BLaER1 treated with 17β-estradiol and CSF1 and Interleukin-3, amounts not matched to agents 10 nM and 100 nM (cell line): ENCODE data around the gene ARID1B.

Experiments used
- H3K27ac ChIP-seq, 11 experiments: shearing (Covaris generic); formaldehyde crosslinking; 2 replicates each; pipeline ENCODE4 v1.8.1; 2022
- H3K27me3 ChIP-seq, 11 experiments: shearing (Covaris generic); formaldehyde crosslinking; 2 replicates each; pipeline ENCODE4 v1.8.1; 2022
- H3K36me3 ChIP-seq, 11 experiments: shearing (Covaris generic); formaldehyde crosslinking; 2 replicates each; pipeline ENCODE4 v1.8.1; 2022
- H3K4me1 ChIP-seq, 10 experiments: shearing (Covaris generic); formaldehyde crosslinking; 2 replicates each; pipeline ENCODE4 v1.8.1; 2022
- H3K4me2 ChIP-seq, 11 experiments: shearing (Covaris generic); formaldehyde crosslinking; 2 replicates each; pipeline ENCODE4 v1.8.1; 2022
- H3K4me3 ChIP-seq, 10 experiments: shearing (Covaris generic); formaldehyde crosslinking; 2 replicates each; pipeline ENCODE4 v1.8.1; 2022
- H3K9ac ChIP-seq, 11 experiments: shearing (Covaris generic); formaldehyde crosslinking; 2 replicates each; pipeline ENCODE4 v1.8.1; 2022
- H3K9me3 ChIP-seq, 11 experiments: shearing (Covaris generic); formaldehyde crosslinking; replicated peaks in 1 of 11; 2 replicates each; pipeline ENCODE4 v1.8.1; 2022
- H4K20me1 ChIP-seq, 11 experiments: shearing (Covaris generic); formaldehyde crosslinking; 2 replicates each; pipeline ENCODE4 v1.8.1; 2022
- Cebpa-rat ChIP-seq, 11 experiments: shearing (Covaris generic); IDR thresholded peaks; 2 replicates each; pipeline ENCODE4 v1.8.1; 2022

Gene ARID1B

DNA sequence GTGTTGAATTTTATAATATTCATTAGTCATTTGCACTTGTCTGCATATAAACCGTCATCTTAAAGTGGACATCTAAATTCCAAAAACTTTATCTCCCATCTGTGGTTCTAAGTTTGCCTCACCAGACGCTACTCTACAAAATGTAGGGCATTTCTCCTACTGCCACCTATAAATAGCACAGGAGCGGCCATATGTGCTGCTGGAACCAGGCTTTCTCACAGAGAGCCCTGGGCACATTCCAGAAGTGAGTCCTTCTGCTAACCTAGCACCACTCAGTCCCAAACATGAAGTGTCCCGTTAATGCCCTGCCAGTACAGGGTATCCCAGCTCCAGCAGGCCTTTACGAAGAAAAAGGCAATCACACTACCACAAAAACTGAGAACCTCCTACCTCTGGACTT, 392.5 kb downstream of the ARID1B start:
- Histone ChIP-seq H3K4me2 (no peak overlapping the region), H3K4me1 (no peaks in the 10 kb centered on the region), H3K36me3 (peaks cover 67 to 98% (median 92%) of the 10 kb centered on the region in 11 experiments), H3K4me3 (no peak overlapping the region), H3K9me3 (no peaks in the 10 kb centered on the region), H3K27me3 (no peaks in the 10 kb centered on the region), H4K20me1 (peaks cover 0 to 6% (median 0%) of the 10 kb centered on the region in 11 experiments; a peak in 5 of 22 replicates), H3K9ac (no peak overlapping the region), H3K27ac (no peak overlapping the region)
- no peak for TF ChIP-seq Cebpa-rat (IDR thresholded peaks at IDR 0.05)

DNA sequence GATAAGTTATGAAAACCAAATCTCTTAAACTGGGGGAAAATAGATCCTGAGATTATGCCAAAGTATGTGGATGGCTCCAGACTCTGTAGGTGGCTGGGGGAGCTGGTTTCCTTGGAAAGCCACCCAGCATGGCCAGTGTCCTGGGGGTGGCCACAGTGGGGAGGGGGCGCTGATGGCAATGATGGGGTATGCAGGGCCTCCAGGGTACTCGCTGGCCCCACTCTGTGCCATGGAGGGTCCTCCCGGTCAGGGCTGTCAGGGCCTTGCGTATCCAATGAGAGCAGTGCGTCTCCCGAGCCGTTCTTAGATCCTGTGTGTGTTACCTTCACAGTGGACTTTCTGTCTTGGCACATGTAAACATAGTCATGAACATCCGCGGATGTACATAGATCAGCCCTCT, 393.4 kb downstream of the ARID1B start:
- no peak for TF ChIP-seq Cebpa-rat (IDR thresholded peaks at IDR 0.05)
- no peak overlapping the region for H3K9ac ChIP-seq
- no peaks in the 10 kb centered on the region for H3K4me1 ChIP-seq
- H3K36me3 ChIP-seq = peaks cover 67 to 98% (median 85%) of the 10 kb centered on the region in 11 experiments
- H3K27ac ChIP-seq = no peak overlapping the region
- H4K20me1 ChIP-seq = peaks cover 0 to 4% (median 0%) of the 10 kb centered on the region in 11 experiments; a peak in 4 of 22 replicates
- no peaks in the 10 kb centered on the region for H3K27me3 ChIP-seq
- H3K9me3 ChIP-seq = no peaks in the 10 kb centered on the region
- H3K4me2 ChIP-seq = no peak overlapping the region
- H3K4me3 ChIP-seq = no peak overlapping the region

DNA sequence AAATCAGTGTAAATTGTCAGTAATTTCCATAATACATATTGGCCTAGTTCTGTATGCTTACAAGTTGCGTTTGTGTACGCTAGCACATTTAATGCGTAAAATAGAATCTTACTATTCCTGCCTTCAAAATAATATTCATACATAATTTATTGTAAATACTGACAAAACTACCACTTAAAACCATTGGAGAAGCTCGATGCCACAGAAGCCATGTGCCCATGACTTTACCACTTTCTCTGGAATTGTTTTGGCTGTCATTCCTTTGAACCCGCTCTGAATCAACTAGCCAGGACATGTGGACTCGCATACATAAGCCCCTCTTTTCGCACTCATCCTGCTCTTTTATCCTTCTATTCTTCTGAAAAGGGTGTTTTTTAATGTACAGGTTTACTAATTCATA, 394.6 kb downstream of the ARID1B start:
- Histone ChIP-seq H3K9ac (no peak overlapping the region), H4K20me1 (peaks cover 0 to 4% (median 0%) of the 10 kb centered on the region in 11 experiments; a peak in 4 of 22 replicates), H3K27ac (no peak overlapping the region), H3K36me3 (peaks cover 58 to 97% (median 83%) of the 10 kb centered on the region in 11 experiments), H3K4me3 (no peak overlapping the region), H3K4me1 (no peaks in the 10 kb centered on the region), H3K27me3 (no peaks in the 10 kb centered on the region), H3K4me2 (no peak overlapping the region), H3K9me3 (no peaks in the 10 kb centered on the region)
- TF ChIP-seq Cebpa-rat (IDR thresholded peaks at IDR 0.05) = no peak

DNA sequence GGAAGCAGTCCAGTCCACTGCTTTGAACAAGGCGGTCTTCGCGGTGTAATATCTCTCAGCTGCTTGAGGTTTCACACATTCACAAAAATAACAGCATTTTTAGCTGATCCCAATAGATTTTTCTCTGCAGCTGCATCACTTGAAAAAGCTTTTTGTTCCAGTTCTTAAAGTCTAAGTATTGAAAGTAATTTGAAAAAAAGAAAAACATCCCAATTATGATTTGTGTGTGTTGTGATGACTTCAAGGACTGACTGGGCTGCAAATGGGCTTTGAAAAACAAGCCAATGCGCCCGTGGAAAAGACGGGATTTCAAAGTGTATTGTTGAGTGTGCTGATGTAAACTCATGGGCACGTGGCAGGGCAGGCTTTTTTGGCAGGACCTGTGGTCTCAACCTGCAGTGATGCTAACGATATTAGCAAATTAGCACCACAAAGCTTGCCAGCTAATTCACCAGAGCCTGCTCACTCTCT, 395.1 kb downstream of the ARID1B start:
- no peak for TF ChIP-seq Cebpa-rat (IDR thresholded peaks at IDR 0.05)
- no peaks in the 10 kb centered on the region for H3K4me1 ChIP-seq
- no peak overlapping the region for H3K4me2 ChIP-seq
- no peaks in the 10 kb centered on the region for H3K27me3 ChIP-seq
- no peak overlapping the region for H3K4me3 ChIP-seq
- H3K27ac ChIP-seq = no peak overlapping the region
- peaks cover 56 to 95% (median 79%) of the 10 kb centered on the region in 11 experiments for H3K36me3 ChIP-seq
- no peaks in the 10 kb centered on the region for H3K9me3 ChIP-seq
- H3K9ac ChIP-seq = no peak overlapping the region
- H4K20me1 ChIP-seq = peaks cover 0 to 4% (median 0%) of the 10 kb centered on the region in 11 experiments; a peak in 3 of 22 replicates

DNA sequence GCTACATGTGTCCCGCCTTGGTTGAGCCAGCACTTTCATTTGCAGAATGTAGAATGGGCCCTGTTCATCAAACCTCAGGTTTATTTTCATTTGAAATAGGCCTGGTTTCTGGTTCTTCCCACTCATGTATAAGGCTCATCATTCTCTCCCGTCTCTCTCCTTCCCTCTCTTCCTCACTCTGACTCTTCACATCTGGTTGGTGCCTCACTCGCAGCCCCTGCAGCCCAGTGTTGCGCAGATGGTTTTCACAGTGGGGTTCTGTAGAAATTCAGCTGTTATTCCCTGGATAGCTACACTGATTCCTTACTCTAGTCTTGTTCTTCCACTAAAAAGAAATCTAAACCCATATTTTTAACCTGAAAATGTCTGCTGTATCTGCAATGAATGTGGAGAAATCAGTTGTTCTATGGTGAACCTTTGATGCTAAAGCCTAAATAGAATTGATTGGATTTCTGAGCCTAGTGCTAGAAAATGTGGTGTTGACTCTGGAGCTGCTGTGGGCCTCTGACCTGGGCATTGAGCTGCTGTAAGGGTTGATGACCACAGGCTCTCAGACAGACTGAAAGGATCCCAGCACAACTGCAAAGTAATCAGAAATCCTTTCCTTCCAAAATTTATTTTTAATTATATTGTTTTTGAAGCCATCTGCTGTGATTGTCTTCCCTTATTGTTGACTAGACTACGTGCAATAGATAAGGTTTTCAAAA, 395.8 kb downstream of the ARID1B start:
- peaks cover 50 to 95% (median 75%) of the 10 kb centered on the region in 11 experiments for H3K36me3 ChIP-seq
- H3K4me3 ChIP-seq = no peak overlapping the region
- no peak overlapping the region for H3K9ac ChIP-seq
- no peak overlapping the region for H3K27ac ChIP-seq
- H3K4me2 ChIP-seq = no peak overlapping the region
- H4K20me1 ChIP-seq = peaks cover 0 to 4% (median 0%) of the 10 kb centered on the region in 11 experiments; a peak in 2 of 22 replicates
- no peaks in the 10 kb centered on the region for H3K27me3 ChIP-seq
- H3K9me3 ChIP-seq = no peaks in the 10 kb centered on the region
- no peaks in the 10 kb centered on the region for H3K4me1 ChIP-seq
- no peak for TF ChIP-seq Cebpa-rat (IDR thresholded peaks at IDR 0.05)

DNA sequence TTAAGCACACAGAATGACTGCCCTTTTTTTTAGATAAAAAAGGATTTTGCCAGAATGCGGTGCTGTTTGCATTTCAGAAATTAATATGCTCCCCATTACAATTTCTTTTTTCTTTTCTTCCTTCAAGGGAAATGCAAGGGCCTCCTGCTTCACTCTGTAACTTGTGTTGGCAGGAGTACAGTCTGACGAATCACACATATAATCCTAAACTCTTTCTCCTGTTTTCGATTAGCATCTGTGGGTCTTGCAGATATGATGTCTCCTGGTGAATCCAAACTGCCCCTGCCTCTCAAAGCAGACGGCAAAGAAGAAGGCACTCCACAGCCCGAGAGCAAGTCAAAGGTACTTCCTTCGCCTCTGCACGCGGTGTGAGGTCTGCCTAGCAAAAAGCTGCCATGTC, 396.6 kb downstream of the ARID1B start:
- Histone ChIP-seq H3K4me2 (no peak overlapping the region), H4K20me1 (peaks cover 0 to 6% (median 0%) of the 10 kb centered on the region in 11 experiments; a peak in 2 of 22 replicates), H3K4me3 (no peak overlapping the region), H3K9me3 (no peaks in the 10 kb centered on the region), H3K27me3 (no peaks in the 10 kb centered on the region), H3K4me1 (no peaks in the 10 kb centered on the region), H3K27ac (no peak overlapping the region), H3K36me3 (peaks cover 42 to 93% (median 68%) of the 10 kb centered on the region in 11 experiments), H3K9ac (no peak overlapping the region)
- TF ChIP-seq Cebpa-rat (IDR thresholded peaks at IDR 0.05) = no peak

DNA sequence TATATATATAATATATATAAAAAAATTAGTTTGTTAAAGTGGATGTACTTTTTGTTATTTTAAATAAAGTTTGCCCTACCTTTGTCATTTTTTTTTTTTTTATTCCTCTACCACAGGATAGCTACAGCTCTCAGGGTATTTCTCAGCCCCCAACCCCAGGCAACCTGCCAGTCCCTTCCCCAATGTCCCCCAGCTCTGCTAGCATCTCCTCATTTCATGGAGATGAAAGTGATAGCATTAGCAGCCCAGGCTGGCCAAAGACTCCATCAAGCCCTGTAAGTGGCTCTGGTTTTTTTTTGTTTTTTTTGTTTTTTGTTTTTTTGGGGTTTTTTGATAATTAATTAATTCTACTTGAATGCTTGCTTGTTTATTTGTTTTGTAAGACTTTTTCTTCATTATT, 397.6 kb downstream of the ARID1B start:
- Histone ChIP-seq H3K9me3 (no peaks in the 10 kb centered on the region), H3K9ac (no peak overlapping the region), H4K20me1 (peaks cover 0 to 6% (median 0%) of the 10 kb centered on the region in 11 experiments; a peak in 2 of 22 replicates), H3K4me3 (no peak overlapping the region), H3K27ac (no peak overlapping the region), H3K36me3 (peaks cover 33 to 84% (median 58%) of the 10 kb centered on the region in 11 experiments; a peak in 21 of 22 replicates), H3K27me3 (no peaks in the 10 kb centered on the region), H3K4me2 (no peak overlapping the region), H3K4me1 (no peaks in the 10 kb centered on the region)
- TF ChIP-seq Cebpa-rat (IDR thresholded peaks at IDR 0.05) = no peak

DNA sequence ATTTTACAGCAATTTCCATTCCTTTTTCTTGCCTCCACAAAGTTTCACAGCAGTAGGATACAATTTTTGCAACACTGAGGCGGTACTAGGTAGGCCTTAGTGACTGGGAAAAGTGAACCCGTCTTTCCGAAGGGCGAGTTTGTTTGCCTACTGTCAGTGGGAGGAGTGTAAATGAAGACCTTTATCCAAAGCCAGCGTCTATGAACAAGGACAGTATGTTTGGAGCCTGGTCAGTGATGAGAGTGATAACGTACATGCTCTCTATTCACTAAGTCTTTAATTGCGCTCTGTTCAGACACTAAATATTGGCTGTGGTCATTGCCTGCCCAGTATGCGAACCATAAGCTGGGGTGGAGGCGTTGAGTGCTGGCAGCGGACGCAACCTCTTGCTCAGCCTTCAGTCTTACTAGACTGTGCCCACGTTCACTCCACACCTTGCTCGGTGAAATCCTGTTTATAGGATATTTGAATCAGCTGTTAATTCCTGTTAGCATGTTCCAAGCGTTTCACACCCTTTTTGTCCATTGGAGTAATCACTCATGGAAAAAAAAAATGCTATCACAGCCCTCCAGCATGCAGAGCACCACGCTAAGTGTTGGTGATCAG, 400.7 kb downstream of the ARID1B start:
- H3K9me3 ChIP-seq = no peaks in the 10 kb centered on the region
- no peaks in the 10 kb centered on the region for H3K27me3 ChIP-seq

DNA sequence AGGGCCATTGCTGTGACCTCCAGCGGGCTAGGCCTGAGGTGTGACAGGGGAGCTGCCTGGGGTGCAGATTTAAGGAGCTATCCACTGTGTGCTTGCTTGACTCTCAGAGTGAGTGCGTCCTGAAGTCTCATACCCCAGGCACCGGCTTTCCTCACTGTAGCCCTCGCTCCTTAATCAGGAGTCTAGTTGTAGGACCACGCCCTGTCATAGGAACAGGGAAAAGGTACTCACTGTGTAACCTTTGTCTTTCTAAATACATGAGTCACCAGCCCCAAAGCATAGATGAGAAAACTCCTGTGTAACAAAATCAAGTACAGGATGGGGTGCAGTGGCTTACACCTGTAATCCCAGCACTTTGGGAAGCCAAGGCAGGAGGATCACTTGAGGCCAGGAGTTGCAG, 404.5 kb downstream of the ARID1B start:
- H3K4me2 ChIP-seq = no peak overlapping the region
- H3K9ac ChIP-seq = no peak overlapping the region
- peaks cover 65 to 83% (median 78%) of the 10 kb centered on the region in 11 experiments for H3K36me3 ChIP-seq
- H3K27me3 ChIP-seq = no peaks in the 10 kb centered on the region
- no peaks in the 10 kb centered on the region; a peak in 1 of 20 replicates for H3K4me1 ChIP-seq
- no peak for TF ChIP-seq Cebpa-rat (IDR thresholded peaks at IDR 0.05)
- H3K4me3 ChIP-seq = no peak overlapping the region
- peaks cover 0 to 31% (median 3%) of the 10 kb centered on the region in 11 experiments; a peak in 5 of 22 replicates for H4K20me1 ChIP-seq
- H3K9me3 ChIP-seq = no peaks in the 10 kb centered on the region
- H3K27ac ChIP-seq = no peak overlapping the region

More for the DNA sequence above, 400.7 kb downstream of the ARID1B start:
- Histone ChIP-seq H3K4me3 (no peak overlapping the region), H3K9ac (no peak overlapping the region), H3K27ac (no peak overlapping the region), H4K20me1 (peaks cover 0 to 17% (median 0%) of the 10 kb centered on the region in 11 experiments; a peak in 4 of 22 replicates), H3K4me1 (no peaks in the 10 kb centered on the region), H3K36me3 (peaks cover 48 to 83% (median 60%) of the 10 kb centered on the region in 11 experiments), H3K4me2 (no peak overlapping the region)
- TF ChIP-seq Cebpa-rat (IDR thresholded peaks at IDR 0.05) = no peak
